Large intestine (tissue), 3 donors: Measurements from ENCODE around the gene POGZ. TPM values are rescaled to one million over a fixed set of nuclear protein-coding genes. Genes with fewer than 3 reads are reported as not detected.

Experiments
- DNase-seq, 2 donors: peaks; one replicate each; pipeline versions ENCODE4 v3.0.0 to v3.0.0-alpha.2; 2013
- H3K27ac ChIP-seq: one replicate; pipeline ENCODE4 v1.5.1; 2013; ENCODE audit warnings: low read length
- H3K27me3 ChIP-seq: 2 replicates; pipeline ENCODE4 v1.6.1; 2013; ENCODE audit warnings: low read length; ENCODE audit not compliant: control insufficient read depth, insufficient read depth
- H3K36me3 ChIP-seq: 2 replicates; pipeline ENCODE4 v1.6.1; 2013; ENCODE audit warnings: low read length; ENCODE audit not compliant: control insufficient read depth, insufficient read depth
- H3K4me1 ChIP-seq: one replicate; pipeline ENCODE4 v1.6.1; 2013; ENCODE audit warnings: low read length; ENCODE audit not compliant: control insufficient read depth, insufficient read depth
- H3K4me3 ChIP-seq: one replicate; pipeline ENCODE4 v1.5.1; 2013; ENCODE audit warnings: low read length
- H3K9me3 ChIP-seq: one replicate; pipeline ENCODE4 v1.6.1; 2013; ENCODE audit warnings: mild to moderate bottlenecking, low read depth, low read length, moderate library complexity; ENCODE audit not compliant: control insufficient read depth
- WGBS: methylation state at CpG from one replicate; pipeline ENCODE4 v1.1.5; 2013; ENCODE audit warnings: low lambda C conversion rate; ENCODE audit not compliant: insufficient coverage; 5-methylcytosine and 5-hydroxymethylcytosine counted together
- polyA plus RNA-seq: library from polyadenylated mRNA; unstranded; fragments of 120-200 nt; gene quantifications from one replicate; pipeline ENCODE4 v1.2.1, GENCODE V29; 2013

POGZ gene
- polyA plus RNA-seq, 1 donor, result 91.5 TPM

DNA sequence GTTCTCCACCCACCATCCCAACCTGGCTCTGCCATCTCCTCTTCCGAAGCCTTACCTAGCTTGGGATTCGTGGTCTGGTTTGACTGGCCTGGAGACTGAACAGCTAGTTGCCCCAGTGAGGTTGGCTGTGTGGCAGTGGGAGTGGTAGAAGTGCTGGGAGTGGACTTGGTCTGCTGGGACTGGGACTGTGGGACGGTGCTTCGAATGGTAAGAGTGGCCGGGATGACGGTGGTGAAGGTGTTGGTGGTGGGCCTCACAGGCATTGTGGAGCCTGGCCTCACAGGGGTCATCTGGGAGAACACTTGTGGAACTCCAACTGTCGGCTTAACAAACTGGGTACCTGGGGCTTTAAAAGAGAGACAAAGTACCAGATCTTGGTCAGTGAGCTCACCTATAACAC lies 31.2 kb downstream of the POGZ start:
- Histone ChIP-seq H3K4me3 (no peak overlapping the region), H3K27ac (no peak overlapping the region), H3K36me3 (peaks cover 64% of the 10 kb centered on the region), H3K4me1 (no peaks in the 10 kb centered on the region), H3K9me3 (no peaks in the 10 kb centered on the region), H3K27me3 (no peaks in the 10 kb centered on the region)
- no peak for DNase-seq
- WGBS, result no CpG with 5 or more reads among the region's 7 CpGs

DNA sequence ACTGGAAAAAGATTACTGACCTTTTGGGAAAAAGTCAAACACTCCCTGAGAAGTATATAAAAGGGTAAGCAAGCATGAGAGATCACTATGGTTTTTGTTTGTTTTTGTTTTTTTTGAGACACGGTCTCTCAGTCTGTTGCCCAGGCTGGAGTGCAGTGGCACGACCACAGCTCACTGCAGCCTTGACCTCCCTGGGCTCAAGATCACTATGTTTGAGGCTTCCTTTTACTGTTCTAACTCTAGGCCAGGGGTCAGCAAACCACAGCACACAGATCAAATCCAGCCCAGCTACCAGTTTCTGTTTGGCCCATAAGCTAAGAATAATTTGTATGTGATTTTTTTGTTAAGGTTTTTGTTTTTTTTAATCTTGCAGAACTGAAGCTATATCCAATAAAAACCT lies 34.2 kb downstream of the POGZ start:
- Histone ChIP-seq H3K4me1 (no peaks in the 10 kb centered on the region), H3K4me3 (no peak overlapping the region), H3K36me3 (peaks cover 74% of the 10 kb centered on the region), H3K27me3 (no peaks in the 10 kb centered on the region), H3K9me3 (no peaks in the 10 kb centered on the region), H3K27ac (no peak overlapping the region)
- no peak for DNase-seq
- WGBS, result no CpG with 5 or more reads among the region's 2 CpGs

DNA sequence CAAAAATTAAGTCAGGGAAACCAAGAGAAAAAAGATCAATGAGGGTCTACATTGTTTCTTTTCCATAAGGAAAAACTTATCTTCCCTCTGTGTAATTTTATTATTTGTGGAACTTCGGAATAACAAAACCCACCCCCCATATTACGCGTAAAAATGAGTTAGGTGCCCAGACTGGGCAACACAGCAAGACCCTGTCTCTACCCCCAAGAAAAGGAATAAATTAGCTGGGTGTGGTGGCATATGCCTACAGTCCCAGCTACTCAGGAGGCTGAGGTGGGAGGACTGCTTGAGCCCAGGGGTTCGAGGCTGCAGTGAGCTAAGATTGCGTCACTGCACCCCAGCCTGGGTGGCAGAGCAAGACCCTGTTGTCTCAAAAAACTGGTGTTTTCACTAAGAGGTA lies 39.5 kb downstream of the POGZ start:
- no peak for DNase-seq
- H3K9me3 ChIP-seq, result no peaks in the 10 kb centered on the region
- no peak overlapping the region for H3K27ac ChIP-seq
- H3K4me3 ChIP-seq, result no peak overlapping the region
- no peaks in the 10 kb centered on the region for H3K27me3 ChIP-seq
- WGBS, result no CpG with 5 or more reads among the region's 5 CpGs
- H3K36me3 ChIP-seq, result peaks cover 70% of the 10 kb centered on the region
- H3K4me1 ChIP-seq, result no peaks in the 10 kb centered on the region

DNA sequence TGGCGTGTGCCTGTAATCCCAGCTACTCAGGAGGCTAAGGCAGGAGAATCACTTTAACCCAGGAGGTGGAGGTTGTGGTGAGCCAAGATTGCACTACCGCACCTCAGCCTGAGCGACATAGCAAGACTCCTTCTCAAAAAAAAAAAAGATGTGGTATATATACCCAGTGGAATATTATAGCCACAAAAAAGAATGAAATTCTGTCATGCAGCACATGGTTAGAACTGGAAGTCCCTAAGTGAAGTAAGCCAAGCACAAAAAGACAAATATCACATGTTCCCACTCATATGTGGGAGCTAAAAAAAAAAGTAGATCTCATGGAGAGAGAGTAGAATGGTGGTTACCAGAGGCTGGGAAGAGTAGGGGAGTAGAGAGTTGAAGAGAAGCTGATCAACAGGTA lies 41.2 kb downstream of the POGZ start:
- H3K27ac ChIP-seq, result no peak overlapping the region
- H3K4me3 ChIP-seq, result no peak overlapping the region
- H3K9me3 ChIP-seq, result no peaks in the 10 kb centered on the region
- H3K27me3 ChIP-seq, result no peaks in the 10 kb centered on the region
- peaks cover 66% of the 10 kb centered on the region for H3K36me3 ChIP-seq
- no peaks in the 10 kb centered on the region for H3K4me1 ChIP-seq
- WGBS, result no CpG with 5 or more reads among the region's 3 CpGs
- no peak for DNase-seq

DNA sequence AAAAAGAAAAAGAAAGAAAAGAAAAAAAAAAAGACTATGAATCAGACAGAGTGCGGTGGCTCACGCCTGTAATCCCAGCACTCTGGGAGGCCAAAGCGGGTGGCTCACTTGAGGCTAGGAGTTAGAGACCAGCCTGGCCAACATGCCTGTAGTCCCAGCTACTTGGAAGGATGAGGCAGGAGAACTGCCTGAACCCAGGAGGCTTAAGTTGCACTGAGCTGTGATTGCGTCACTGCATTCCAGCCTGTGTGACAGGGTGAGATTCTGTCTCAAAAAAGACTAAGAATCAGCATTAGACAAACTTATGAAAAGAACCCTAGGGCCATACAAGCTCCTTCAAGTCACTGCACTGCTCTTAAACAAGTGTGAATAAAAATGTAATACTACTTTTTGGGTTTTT lies 43.1 kb downstream of the POGZ start:
- DNase-seq, result no peak
- 100% methylated on average over 3 of the region's 4 CpGs for WGBS
- H3K27me3 ChIP-seq, result no peaks in the 10 kb centered on the region
- no peaks in the 10 kb centered on the region for H3K4me1 ChIP-seq
- H3K27ac ChIP-seq, result no peak overlapping the region
- no peak overlapping the region for H3K4me3 ChIP-seq
- no peaks in the 10 kb centered on the region for H3K9me3 ChIP-seq
- peaks cover 68% of the 10 kb centered on the region for H3K36me3 ChIP-seq

DNA sequence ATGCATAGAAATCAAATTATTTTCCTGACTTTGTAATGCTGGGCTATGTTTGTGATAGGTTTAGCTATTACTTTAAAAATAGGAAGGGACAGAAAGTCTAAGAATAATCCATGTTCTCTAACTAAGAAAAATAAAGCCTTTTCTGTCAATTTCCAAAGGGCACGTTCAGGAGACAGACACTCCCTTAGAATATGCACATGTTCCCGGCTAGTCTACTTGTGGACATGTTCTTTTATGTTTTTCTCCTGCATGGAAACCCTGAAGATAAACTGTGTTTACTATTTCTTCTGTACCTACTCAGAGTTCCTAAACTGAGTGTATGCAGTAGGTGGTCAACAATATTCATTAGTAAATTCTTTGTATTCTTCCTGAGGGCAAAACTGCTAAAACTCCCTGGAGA lies 47.4 kb downstream of the POGZ start:
- H3K9me3 ChIP-seq, result no peaks in the 10 kb centered on the region
- 70% methylated on average over 2 of the region's 2 CpGs for WGBS
- H3K27me3 ChIP-seq, result no peaks in the 10 kb centered on the region
- H3K36me3 ChIP-seq, result peaks cover 77% of the 10 kb centered on the region
- no peaks in the 10 kb centered on the region for H3K4me1 ChIP-seq
- DNase-seq, result no peak
- H3K4me3 ChIP-seq, result no peak overlapping the region
- no peak overlapping the region for H3K27ac ChIP-seq

DNA sequence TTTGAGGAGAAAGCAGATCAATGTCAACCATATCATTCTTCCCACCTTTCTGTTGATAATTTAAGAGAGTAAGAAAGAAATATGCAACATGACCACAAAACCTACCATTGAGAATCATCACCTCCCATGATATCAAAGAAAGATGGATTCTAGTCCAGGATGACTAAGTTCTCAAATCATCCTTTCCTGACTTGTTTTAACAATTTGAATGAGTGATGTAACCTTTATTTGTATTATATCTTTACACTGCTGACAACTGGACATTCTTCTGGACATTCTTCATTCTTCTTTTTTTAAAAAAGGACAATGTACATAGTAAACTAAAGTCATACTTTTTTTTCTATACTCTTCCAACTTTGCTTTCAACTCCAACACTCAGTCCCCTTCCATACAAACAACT lies 50.4 kb downstream of the POGZ start:
- no peaks in the 10 kb centered on the region for H3K9me3 ChIP-seq

DNA sequence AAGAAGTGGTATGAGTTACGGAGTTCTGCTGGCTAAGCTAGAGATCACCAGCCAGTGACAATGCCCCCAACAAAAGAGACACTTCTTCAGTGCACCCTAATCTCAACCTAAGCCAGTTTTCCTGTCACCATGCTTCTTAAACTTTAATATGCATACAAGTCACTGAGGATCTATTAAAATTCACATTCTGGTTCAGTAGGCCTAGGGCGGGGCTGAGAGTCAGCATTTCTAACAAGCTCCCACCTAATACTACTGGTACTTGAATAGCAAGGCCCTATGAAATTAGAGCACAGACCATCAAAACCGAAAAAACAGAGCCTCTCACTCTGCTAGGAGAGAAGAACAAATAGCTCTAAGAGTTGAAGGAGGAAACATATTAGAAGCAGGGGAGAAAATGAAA lies 52.0 kb downstream of the POGZ start:
- H3K4me3 ChIP-seq, result no peak overlapping the region
- no peak overlapping the region for H3K27ac ChIP-seq
- no CpG with 5 or more reads among the region's 3 CpGs for WGBS
- H3K36me3 ChIP-seq, result peaks cover 82% of the 10 kb centered on the region
- no peaks in the 10 kb centered on the region for H3K9me3 ChIP-seq
- no peak for DNase-seq
- H3K27me3 ChIP-seq, result no peaks in the 10 kb centered on the region
- peaks cover 5% of the 10 kb centered on the region for H3K4me1 ChIP-seq

More for the DNA sequence above, 50.4 kb downstream of the POGZ start:
- H3K4me1 ChIP-seq, result no peaks in the 10 kb centered on the region
- no peak for DNase-seq
- H3K27me3 ChIP-seq, result no peaks in the 10 kb centered on the region
- peaks cover 84% of the 10 kb centered on the region for H3K36me3 ChIP-seq
- no peak overlapping the region for H3K27ac ChIP-seq
- H3K4me3 ChIP-seq, result no peak overlapping the region

DNA sequence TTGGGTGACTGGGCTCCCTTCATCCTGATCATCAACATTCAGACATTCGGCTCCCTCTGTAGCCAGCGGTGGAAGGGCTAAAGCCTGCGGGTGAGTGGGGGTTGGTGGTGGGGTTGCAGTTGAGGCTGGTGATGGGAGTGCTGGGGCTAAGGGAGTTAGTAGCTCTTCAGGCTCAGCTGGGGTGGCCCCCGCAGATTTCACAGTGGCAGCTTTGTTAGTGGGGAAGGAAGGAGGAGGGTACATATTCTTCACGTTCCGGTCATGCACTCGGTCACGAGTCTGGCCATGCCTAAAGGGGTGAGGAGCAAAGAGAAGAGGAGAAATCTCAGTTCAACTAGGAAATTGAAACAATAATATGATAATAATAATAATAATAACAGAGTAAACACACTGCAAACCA lies 53.1 kb downstream of the POGZ start:
- Histone ChIP-seq H3K9me3 (no peaks in the 10 kb centered on the region), H3K27me3 (no peaks in the 10 kb centered on the region), H3K27ac (no peak overlapping the region), H3K4me1 (peaks cover 5% of the 10 kb centered on the region), H3K36me3 (peaks cover 82% of the 10 kb centered on the region), H3K4me3 (no peak overlapping the region)
- 93% methylated on average over 3 of the region's 8 CpGs for WGBS
- DNase-seq, result no peak

DNA sequence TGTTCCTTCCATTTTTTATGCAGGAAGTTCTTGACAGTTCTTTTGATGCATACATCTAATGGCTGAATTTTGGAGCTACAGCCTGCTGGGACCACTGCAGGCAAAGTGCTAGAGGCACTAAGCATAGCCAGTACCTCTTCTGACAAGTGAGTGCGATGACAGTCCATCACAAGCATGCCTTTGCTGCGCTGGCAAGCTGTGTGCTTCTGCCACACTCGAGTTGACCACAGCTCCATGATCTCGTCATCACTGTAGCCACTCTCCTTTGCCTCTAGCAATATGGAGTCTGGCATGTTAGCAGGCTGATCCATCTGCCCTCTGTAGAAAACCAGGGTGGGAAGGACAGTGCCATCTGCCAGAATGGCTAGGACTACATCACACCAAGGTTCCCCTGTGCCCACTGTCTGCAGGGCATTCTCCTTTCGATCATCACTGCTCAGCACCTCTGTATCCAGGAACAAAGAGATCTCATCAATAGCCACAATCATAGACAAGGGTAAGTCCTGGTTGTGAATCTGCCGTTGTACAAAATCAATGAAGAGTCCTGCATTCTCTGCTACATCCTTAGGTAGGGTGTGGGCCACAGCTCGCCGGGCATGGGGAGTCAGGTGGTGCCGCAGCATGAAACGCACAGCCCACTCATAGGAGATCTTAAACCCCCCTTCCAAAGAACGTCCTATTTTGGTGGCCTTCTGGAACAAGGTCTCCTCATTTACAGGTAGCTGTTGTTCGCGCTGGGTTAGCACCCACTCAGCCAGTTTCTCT lies 53.9 kb downstream of the POGZ start:
- no peaks in the 10 kb centered on the region for H3K9me3 ChIP-seq
- no peak for DNase-seq

DNA sequence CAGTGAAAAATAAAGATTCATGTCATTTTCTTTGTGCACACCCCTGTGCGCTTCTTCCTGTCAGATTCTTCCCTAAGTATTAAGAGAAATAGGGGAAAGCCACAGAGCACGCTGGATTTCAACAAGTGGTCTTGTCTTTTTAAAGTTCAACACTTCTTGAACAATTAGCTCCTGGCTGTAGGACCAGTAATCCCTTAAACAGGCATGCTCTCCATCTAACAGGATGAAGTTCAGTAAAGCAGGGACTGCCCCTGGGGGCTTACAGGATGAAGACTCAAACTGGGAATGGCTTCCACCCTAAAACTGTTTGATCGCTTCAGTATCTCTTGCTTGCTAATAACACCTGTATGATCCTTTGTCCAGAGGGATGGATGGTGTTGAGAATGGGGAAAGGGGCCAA lies 55.7 kb downstream of the POGZ start:
- peaks cover 69% of the 10 kb centered on the region for H3K36me3 ChIP-seq
- no peaks in the 10 kb centered on the region for H3K27me3 ChIP-seq
- no peak for DNase-seq
- H3K4me1 ChIP-seq, result peaks cover 14% of the 10 kb centered on the region
- WGBS, result no CpG with 5 or more reads among the region's 3 CpGs
- H3K9me3 ChIP-seq, result no peaks in the 10 kb centered on the region
- no peak overlapping the region for H3K4me3 ChIP-seq
- no peak overlapping the region for H3K27ac ChIP-seq

More for the DNA sequence above, 53.9 kb downstream of the POGZ start:
- peaks cover 10% of the 10 kb centered on the region for H3K4me1 ChIP-seq
- 100% methylated on average over 2 of the region's 13 CpGs for WGBS
- H3K36me3 ChIP-seq, result peaks cover 82% of the 10 kb centered on the region
- no peak overlapping the region for H3K4me3 ChIP-seq
- no peak overlapping the region for H3K27ac ChIP-seq
- no peaks in the 10 kb centered on the region for H3K27me3 ChIP-seq
